Fibroblast of lung (primary cell): Measurements from ENCODE around the gene SEPTIN5. TPM values are rescaled to one million over a fixed set of nuclear protein-coding genes. Genes with fewer than 3 reads are reported as not detected.

Source experiments
- DNase-seq, 2 donors: peaks; one replicate each; pipeline versions ENCODE4 v3.0.0 to v3.0.0-alpha.2; 2010; ENCODE audit warnings: low read depth in 2 of 2
- H2AFZ ChIP-seq: 2 replicates; pipeline ENCODE4 v1.5.1; 2012; ENCODE audit warnings: low read length, control low read depth, inconsistent platforms
- H3K27ac ChIP-seq: 2 replicates; pipeline ENCODE4 v1.5.1; 2011; ENCODE audit warnings: low read length, control low read depth; ENCODE audit not compliant: insufficient read depth
- H3K27me3 ChIP-seq: 2 replicates; pipeline ENCODE4 v1.5.1; 2011; ENCODE audit warnings: mild to moderate bottlenecking, low read length; ENCODE audit not compliant: control insufficient read depth, insufficient read depth
- H3K36me3 ChIP-seq: 2 replicates; pipeline ENCODE4 v1.5.1; 2011; ENCODE audit warnings: low read length; ENCODE audit not compliant: control insufficient read depth, insufficient read depth
- H3K4me1 ChIP-seq: 2 replicates; pipeline ENCODE4 v1.5.1; 2011; ENCODE audit warnings: low read length; ENCODE audit not compliant: control insufficient read depth, insufficient read depth; ENCODE audit errors: extremely low read depth
- H3K4me2 ChIP-seq: 2 replicates; pipeline ENCODE4 v1.5.1; 2011; ENCODE audit warnings: low read length, control low read depth; ENCODE audit not compliant: insufficient read depth; ENCODE audit errors: extremely low read depth
- H3K4me3 ChIP-seq, 4 experiments: fragments of 200-600 bp in 1 of 4; sonication (generic) in 1 of 4; replicated peaks in 1 of 4; 2 replicates each; pipeline ENCODE4 v1.5.1; 2011 to 2016; ENCODE audit warnings: low read length in 4 of 4, low read depth in 3 of 4, mild to moderate bottlenecking in 3 of 4, control low read depth in 2 of 4, inconsistent platforms in 1 of 4, mixed read lengths in 1 of 4; ENCODE audit not compliant: insufficient read depth in 1 of 4; ENCODE audit errors: control extremely low read depth in 1 of 4
- H3K79me2 ChIP-seq: 2 replicates; pipeline ENCODE4 v1.5.1; 2012; ENCODE audit warnings: mild to moderate bottlenecking, low read length, inconsistent platforms; ENCODE audit not compliant: control insufficient read depth, insufficient read depth
- H3K9ac ChIP-seq: 2 replicates; pipeline ENCODE4 v1.5.1; 2011; ENCODE audit warnings: mild to moderate bottlenecking, low read length, control low read depth; ENCODE audit not compliant: insufficient read depth
- H3K9me3 ChIP-seq: 2 replicates; pipeline ENCODE4 v1.5.1; 2012; ENCODE audit warnings: low read depth, low read length; ENCODE audit not compliant: control insufficient read depth, insufficient read depth
- H4K20me1 ChIP-seq: 2 replicates; pipeline ENCODE4 v1.5.1; 2011; ENCODE audit warnings: low read length; ENCODE audit not compliant: control insufficient read depth, insufficient read depth; ENCODE audit errors: extremely low read depth
- EZH2 ChIP-seq: IDR thresholded peaks from 2 replicates; pipeline ENCODE4 v1.5.1; 2012; ENCODE audit warnings: low read length, control low read depth, mild to moderate bottlenecking; ENCODE audit errors: missing control alignments
- polyA plus RNA-seq, 2 donors: library from polyadenylated mRNA; depleted of rRNA in 1 of 2; stranded (reverse) in 1 of 2; unstranded in 1 of 2; fragments of >200 nt; gene quantifications; 2 replicates each; pipeline ENCODE4 v1.2.1, GENCODE V29; 2011 to 2012; ENCODE audit warnings: missing spikeins in 1 of 2
- total RNA-seq: library from RNA; depleted of rRNA; stranded (reverse); fragments of >200 nt; gene quantifications from 2 replicates; pipeline ENCODE4 v1.2.1, GENCODE V29; 2014
- TF ChIP-seq, protein P1 (sequence below), 2 donors: IDR thresholded peaks in 1 of 2; conservative IDR thresholded peaks in 1 of 2; 1 replicate in 1 of 2; 2 replicates in 1 of 2; pipeline ENCODE4 v1.5.1; 2011 to 2012; ENCODE audit warnings: low read length in 2 of 2, control low read depth in 1 of 2, inconsistent platforms in 1 of 2, low read depth in 1 of 2, mild to moderate bottlenecking in 1 of 2

The SEPTIN5 gene
- total and polyA plus RNA-seq, 2 donors (not counting 1 experiment from before 2014, with no cell fraction given), result 14.5 to 25.8 TPM

DNA sequence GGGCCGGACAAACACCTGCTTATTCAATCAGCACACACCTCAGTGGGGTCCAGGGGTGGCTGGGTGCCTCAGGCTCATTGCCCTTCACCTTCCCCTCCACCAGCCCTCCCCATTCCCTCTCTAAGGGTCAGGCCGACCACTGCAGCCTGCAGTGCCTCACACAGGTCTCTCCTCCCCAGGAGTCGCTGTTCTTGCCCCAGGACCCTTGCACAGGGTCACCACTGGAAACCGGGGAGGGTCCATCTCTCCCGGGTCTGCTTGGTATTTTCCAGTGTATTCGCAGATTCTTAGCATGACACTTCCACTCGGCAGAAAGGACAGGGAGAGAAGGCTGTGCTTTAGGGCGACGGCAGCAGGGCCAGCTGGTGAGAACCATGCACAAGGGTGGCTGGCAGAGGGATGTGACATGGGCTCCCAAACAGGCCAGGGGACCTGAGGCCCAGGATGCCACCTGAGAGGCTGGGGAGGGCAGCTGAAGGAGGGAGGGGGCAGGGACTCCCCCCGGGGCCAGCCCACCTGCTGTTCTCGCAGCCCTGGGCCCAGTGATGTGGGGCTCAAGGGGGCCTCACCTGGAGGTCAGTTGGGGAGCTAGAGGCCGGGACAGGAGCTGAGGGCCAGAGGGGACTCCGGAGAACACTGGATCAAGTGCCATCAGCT lies 30.2 kb downstream of the SEPTIN5 start:
- Histone ChIP-seq H3K4me1 (no peaks in the 10 kb centered on the region), H3K9me3 (no peaks in the 10 kb centered on the region), H3K36me3 (no peaks in the 10 kb centered on the region), H3K27me3 (no peaks in the 10 kb centered on the region), H3K79me2 (no peaks in the 10 kb centered on the region), H3K27ac (no peak overlapping the region), H3K4me2 (no peak overlapping the region), H3K9ac (no peak overlapping the region), H2AFZ (no peak overlapping the region), H3K4me3 (no peak overlapping the region), H4K20me1 (no peaks in the 10 kb centered on the region)
- DNase-seq, result no peak
- no peak for TF ChIP-seq EZH2
- TF ChIP-seq, protein P1, sequence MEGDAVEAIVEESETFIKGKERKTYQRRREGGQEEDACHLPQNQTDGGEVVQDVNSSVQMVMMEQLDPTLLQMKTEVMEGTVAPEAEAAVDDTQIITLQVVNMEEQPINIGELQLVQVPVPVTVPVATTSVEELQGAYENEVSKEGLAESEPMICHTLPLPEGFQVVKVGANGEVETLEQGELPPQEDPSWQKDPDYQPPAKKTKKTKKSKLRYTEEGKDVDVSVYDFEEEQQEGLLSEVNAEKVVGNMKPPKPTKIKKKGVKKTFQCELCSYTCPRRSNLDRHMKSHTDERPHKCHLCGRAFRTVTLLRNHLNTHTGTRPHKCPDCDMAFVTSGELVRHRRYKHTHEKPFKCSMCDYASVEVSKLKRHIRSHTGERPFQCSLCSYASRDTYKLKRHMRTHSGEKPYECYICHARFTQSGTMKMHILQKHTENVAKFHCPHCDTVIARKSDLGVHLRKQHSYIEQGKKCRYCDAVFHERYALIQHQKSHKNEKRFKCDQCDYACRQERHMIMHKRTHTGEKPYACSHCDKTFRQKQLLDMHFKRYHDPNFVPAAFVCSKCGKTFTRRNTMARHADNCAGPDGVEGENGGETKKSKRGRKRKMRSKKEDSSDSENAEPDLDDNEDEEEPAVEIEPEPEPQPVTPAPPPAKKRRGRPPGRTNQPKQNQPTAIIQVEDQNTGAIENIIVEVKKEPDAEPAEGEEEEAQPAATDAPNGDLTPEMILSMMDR (conservative IDR thresholded peaks at IDR 0.05 in 1 of 2, IDR thresholded peaks at IDR 0.05 in 1 of 2; ENCODE audit: low read depth in 1 of 2, low read length in 2 of 2), result no peak

- no peak overlapping the region for H2AFZ ChIP-seq
Measured at GRCh38 chr22:19745155-19746101, 31.1 kb downstream of the SEPTIN5 start.

GRCh38 chr22:19746726-19747125 lies 32.4 kb downstream of the SEPTIN5 start:
- Histone ChIP-seq H3K9ac (no peak overlapping the region), H3K4me1 (no peaks in the 10 kb centered on the region), H3K9me3 (no peaks in the 10 kb centered on the region), H3K4me2 (no peak overlapping the region), H3K4me3 (no peak overlapping the region), H4K20me1 (no peaks in the 10 kb centered on the region), H3K27me3 (no peaks in the 10 kb centered on the region), H2AFZ (no peak overlapping the region), H3K36me3 (no peaks in the 10 kb centered on the region), H3K79me2 (no peaks in the 10 kb centered on the region), H3K27ac (no peak overlapping the region)
- TF ChIP-seq, protein P1 (conservative IDR thresholded peaks at IDR 0.05 in 1 of 2, IDR thresholded peaks at IDR 0.05 in 1 of 2; ENCODE audit: low read depth in 1 of 2, low read length in 2 of 2), result no peak
- DNase-seq, result no peak

More at GRCh38 chr22:19745155-19746101, 31.1 kb downstream of the SEPTIN5 start:
- Histone ChIP-seq H3K9ac (no peak overlapping the region), H3K27me3 (no peaks in the 10 kb centered on the region), H3K79me2 (no peaks in the 10 kb centered on the region), H3K4me2 (no peak overlapping the region), H3K4me1 (no peaks in the 10 kb centered on the region), H3K36me3 (no peaks in the 10 kb centered on the region), H3K9me3 (no peaks in the 10 kb centered on the region), H4K20me1 (no peaks in the 10 kb centered on the region), H3K4me3 (no peak overlapping the region), H3K27ac (no peak overlapping the region)
- no peak for DNase-seq
- TF ChIP-seq EZH2, result no peak
- TF ChIP-seq, protein P1 (conservative IDR thresholded peaks at IDR 0.05 in 1 of 2, IDR thresholded peaks at IDR 0.05 in 1 of 2; ENCODE audit: low read depth in 1 of 2, low read length in 2 of 2), result no peak
